Measurements from ENCODE around the gene PRPS1.
"Not testable (repeated sequence)": the region's sequence is repeated elsewhere in the genome, so short reads cannot be mapped to it uniquely, and the experiment has no call there.

Gene PRPS1

DNA sequence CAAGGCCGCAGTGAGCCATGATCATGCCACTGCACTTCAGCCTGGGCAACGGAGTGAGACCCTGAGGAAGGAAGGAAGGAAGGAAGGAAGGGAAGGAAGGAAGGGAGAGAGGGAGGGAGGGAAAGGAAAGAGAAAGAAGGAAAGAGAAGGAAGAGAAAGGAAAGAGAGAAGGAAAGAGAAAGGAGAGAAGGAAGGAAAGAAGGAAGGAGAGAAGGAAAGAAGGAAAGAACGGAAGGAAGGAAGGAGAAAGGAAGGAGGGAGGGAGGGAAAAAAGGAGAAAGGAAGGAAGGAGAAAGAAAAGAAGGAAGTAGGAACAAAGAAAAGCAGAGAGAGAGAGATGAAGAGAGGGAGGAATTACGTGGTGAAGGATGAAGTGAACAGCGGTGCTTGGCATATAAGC lies 30.4 kb downstream of the PRPS1 start:
- H3K27ac ChIP-seq (ENCODE audit: low read depth, low read length) = no peak overlapping the region
- no peak overlapping the region for H3K9ac ChIP-seq (ENCODE audit: low read length in 5 of 5)
- H3K4me1 ChIP-seq (ENCODE audit: control insufficient read depth in 5 of 5, insufficient read depth in 5 of 5, low read length in 5 of 5) = peaks cover 0 to 20% (median 12%) of the 10 kb centered on the region in 5 donors
- no peak overlapping the region for H3K4me3 ChIP-seq (ENCODE audit: low read depth in 1 of 5, low read length in 5 of 5)
- H3K36me3 ChIP-seq (ENCODE audit: control insufficient read depth in 5 of 5, insufficient read depth in 5 of 5, low read length in 5 of 5) = no peaks in the 10 kb centered on the region
- no peaks in the 10 kb centered on the region for H3K9me3 ChIP-seq (ENCODE audit: control insufficient read depth in 5 of 5, low read length in 5 of 5)
- H3K27me3 ChIP-seq (ENCODE audit: control insufficient read depth in 5 of 5, insufficient read depth in 4 of 5, low read length in 5 of 5) = peaks cover 0 to 14% (median 5%) of the 10 kb centered on the region in 5 donors

DNA sequence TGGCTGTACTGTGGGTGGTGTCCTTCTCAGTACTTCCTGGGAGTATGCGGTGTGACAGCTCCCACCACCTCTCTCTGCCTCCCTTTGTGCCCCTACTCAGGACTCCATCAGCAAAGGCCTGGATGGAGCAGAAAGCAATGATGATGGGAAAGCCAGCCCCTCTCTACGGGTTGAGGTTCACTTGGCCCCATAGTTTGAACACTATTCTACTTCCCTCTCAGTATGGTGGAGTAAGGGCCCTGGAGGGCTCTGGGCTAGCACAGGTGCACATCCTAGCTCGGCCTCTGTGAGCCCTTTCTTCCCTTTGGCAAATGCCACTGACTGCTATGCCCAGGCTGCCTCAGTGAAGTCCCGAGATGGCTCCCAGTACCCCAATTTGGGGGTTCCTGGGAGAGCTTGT lies 31.0 kb downstream of the PRPS1 start:
- H3K4me3 ChIP-seq (ENCODE audit: low read depth in 1 of 5, low read length in 5 of 5) = no peak overlapping the region
- peaks cover 0 to 14% (median 5%) of the 10 kb centered on the region in 5 donors for H3K27me3 ChIP-seq (ENCODE audit: control insufficient read depth in 5 of 5, insufficient read depth in 4 of 5, low read length in 5 of 5)
- H3K27ac ChIP-seq (ENCODE audit: low read depth, low read length) = no peak overlapping the region
- no peaks in the 10 kb centered on the region for H3K36me3 ChIP-seq (ENCODE audit: control insufficient read depth in 5 of 5, insufficient read depth in 5 of 5, low read length in 5 of 5)
- H3K4me1 ChIP-seq (ENCODE audit: control insufficient read depth in 5 of 5, insufficient read depth in 5 of 5, low read length in 5 of 5) = peaks cover 0 to 20% (median 11%) of the 10 kb centered on the region in 5 donors
- no peak overlapping the region for H3K9ac ChIP-seq (ENCODE audit: low read length in 5 of 5)
- no peaks in the 10 kb centered on the region for H3K9me3 ChIP-seq (ENCODE audit: control insufficient read depth in 5 of 5, low read length in 5 of 5)

DNA sequence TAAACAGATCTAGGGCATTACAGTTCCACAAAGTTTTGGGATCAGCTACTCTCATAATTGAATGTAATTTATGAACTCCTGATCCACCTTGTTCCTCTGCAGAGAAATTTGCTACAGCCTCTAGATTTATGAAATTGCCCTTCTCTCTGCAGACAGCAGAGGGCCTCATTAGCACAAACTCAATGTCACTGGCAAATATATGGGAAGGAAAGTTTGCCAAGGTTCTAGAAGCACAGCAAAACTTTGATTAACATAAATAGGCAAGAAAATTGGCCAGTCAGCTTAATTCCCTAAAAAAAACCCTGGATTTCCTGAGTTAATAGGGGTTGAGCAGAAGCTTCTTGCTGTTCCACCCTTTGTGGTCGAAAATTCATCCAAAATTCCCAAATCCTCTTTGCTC lies 31.5 kb downstream of the PRPS1 start:
- H3K27ac ChIP-seq (ENCODE audit: low read depth, low read length) = no peak overlapping the region
- no peak overlapping the region for H3K9ac ChIP-seq (ENCODE audit: low read length in 5 of 5)
- no peaks in the 10 kb centered on the region for H3K36me3 ChIP-seq (ENCODE audit: control insufficient read depth in 5 of 5, insufficient read depth in 5 of 5, low read length in 5 of 5)
- peaks cover 0 to 17% (median 7%) of the 10 kb centered on the region in 5 donors for H3K4me1 ChIP-seq (ENCODE audit: control insufficient read depth in 5 of 5, insufficient read depth in 5 of 5, low read length in 5 of 5)
- H3K9me3 ChIP-seq (ENCODE audit: control insufficient read depth in 5 of 5, low read length in 5 of 5) = no peaks in the 10 kb centered on the region
- H3K27me3 ChIP-seq (ENCODE audit: control insufficient read depth in 5 of 5, insufficient read depth in 4 of 5, low read length in 5 of 5) = peaks cover 0 to 11% (median 5%) of the 10 kb centered on the region in 5 donors
- no peak overlapping the region for H3K4me3 ChIP-seq (ENCODE audit: low read depth in 1 of 5, low read length in 5 of 5)

DNA sequence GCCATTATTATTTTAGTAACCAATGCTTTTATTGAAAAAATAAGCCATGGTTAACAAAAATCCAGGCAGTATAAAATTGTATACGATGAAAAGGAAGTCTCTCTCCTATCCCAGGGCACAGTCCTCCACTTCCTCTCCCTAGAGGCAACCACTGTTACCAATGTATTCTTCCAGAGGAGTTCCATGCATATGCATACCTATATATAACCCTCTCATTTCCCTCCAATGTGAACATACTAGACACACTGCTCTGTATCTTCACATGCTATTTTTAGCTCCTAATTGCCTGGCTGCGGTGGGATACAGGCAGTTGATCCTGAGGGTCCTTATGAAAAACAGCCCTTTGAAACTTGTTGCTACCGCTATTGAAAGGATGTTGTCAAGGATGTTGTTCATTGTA lies 33.8 kb downstream of the PRPS1 start:
- no peaks in the 10 kb centered on the region for H3K36me3 ChIP-seq (ENCODE audit: control insufficient read depth in 5 of 5, insufficient read depth in 5 of 5, low read length in 5 of 5)
- no peak overlapping the region for H3K9ac ChIP-seq (ENCODE audit: low read length in 5 of 5)
- no peak overlapping the region for H3K27ac ChIP-seq (ENCODE audit: low read depth, low read length)
- H3K27me3 ChIP-seq (ENCODE audit: control insufficient read depth in 5 of 5, insufficient read depth in 4 of 5, low read length in 5 of 5) = peaks cover 0 to 7% (median 4%) of the 10 kb centered on the region in 5 donors
- no peak overlapping the region for H3K4me3 ChIP-seq (ENCODE audit: low read depth in 1 of 5, low read length in 5 of 5)
- H3K4me1 ChIP-seq (ENCODE audit: control insufficient read depth in 5 of 5, insufficient read depth in 5 of 5, low read length in 5 of 5) = peaks cover 0 to 9% (median 0%) of the 10 kb centered on the region in 5 donors
- H3K9me3 ChIP-seq (ENCODE audit: control insufficient read depth in 5 of 5, low read length in 5 of 5) = no peaks in the 10 kb centered on the region

DNA sequence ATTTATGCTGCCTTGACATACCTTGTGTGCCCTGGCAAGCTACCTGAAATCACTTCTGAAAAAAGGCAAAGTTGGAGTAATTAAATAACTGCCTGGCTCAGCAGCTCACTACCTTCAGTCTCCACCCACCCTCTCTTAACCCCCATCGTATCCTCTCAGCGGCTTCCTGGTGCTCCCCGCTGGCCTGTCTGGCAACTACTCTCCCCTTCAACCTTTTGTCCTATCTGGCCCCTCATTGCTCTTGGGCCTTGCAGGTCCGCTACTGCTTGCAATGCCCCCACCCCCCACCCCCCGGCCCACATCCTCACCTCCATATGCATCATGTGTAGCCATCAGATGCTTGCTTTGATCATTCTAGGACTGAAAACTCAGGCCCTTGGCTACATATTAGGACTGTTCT lies 34.5 kb downstream of the PRPS1 start:
- Histone ChIP-seq H3K27me3 (ENCODE audit: control insufficient read depth in 5 of 5, insufficient read depth in 4 of 5, low read length in 5 of 5) (peaks cover 0 to 9% (median 4%) of the 10 kb centered on the region in 5 donors), H3K4me1 (ENCODE audit: control insufficient read depth in 5 of 5, insufficient read depth in 5 of 5, low read length in 5 of 5) (peaks cover 0 to 9% (median 0%) of the 10 kb centered on the region in 5 donors), H3K9ac (ENCODE audit: low read length in 5 of 5) (no peak overlapping the region), H3K4me3 (ENCODE audit: low read depth in 1 of 5, low read length in 5 of 5) (no peak overlapping the region), H3K27ac (ENCODE audit: low read depth, low read length) (no peak overlapping the region), H3K9me3 (ENCODE audit: control insufficient read depth in 5 of 5, low read length in 5 of 5) (no peaks in the 10 kb centered on the region), H3K36me3 (ENCODE audit: control insufficient read depth in 5 of 5, insufficient read depth in 5 of 5, low read length in 5 of 5) (no peaks in the 10 kb centered on the region)

DNA sequence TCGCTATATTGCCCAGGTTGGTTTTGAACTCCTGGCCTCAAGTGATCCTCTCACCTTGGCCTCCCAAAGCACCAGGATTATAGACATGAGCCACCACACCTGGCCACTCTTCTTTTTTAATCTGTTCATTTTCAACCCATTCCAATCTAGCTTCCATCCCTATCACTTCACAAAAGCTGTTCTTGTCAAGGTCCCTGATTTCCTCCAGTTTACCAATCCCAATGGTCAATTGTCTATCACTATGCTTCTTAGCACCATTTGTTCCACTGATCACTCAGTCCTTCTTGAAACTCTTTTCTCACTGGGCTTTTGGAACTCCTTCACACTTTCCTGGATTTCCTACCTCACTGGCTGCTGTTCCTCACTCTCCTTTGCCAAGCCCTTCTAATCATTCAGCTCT lies 38.6 kb downstream of the PRPS1 start:
- no peak overlapping the region for H3K9ac ChIP-seq (ENCODE audit: low read length in 5 of 5)
- H3K4me3 ChIP-seq (ENCODE audit: low read depth in 1 of 5, low read length in 5 of 5) = no peak overlapping the region
- peaks cover 0 to 7% (median 0%) of the 10 kb centered on the region in 5 donors for H3K4me1 ChIP-seq (ENCODE audit: control insufficient read depth in 5 of 5, insufficient read depth in 5 of 5, low read length in 5 of 5)
- H3K9me3 ChIP-seq (ENCODE audit: control insufficient read depth in 5 of 5, low read length in 5 of 5) = no peaks in the 10 kb centered on the region
- H3K36me3 ChIP-seq (ENCODE audit: control insufficient read depth in 5 of 5, insufficient read depth in 5 of 5, low read length in 5 of 5) = no peaks in the 10 kb centered on the region
- peaks cover 0 to 11% (median 0%) of the 10 kb centered on the region in 5 donors for H3K27me3 ChIP-seq (ENCODE audit: control insufficient read depth in 5 of 5, insufficient read depth in 4 of 5, low read length in 5 of 5)
- no peak overlapping the region for H3K27ac ChIP-seq (ENCODE audit: low read depth, low read length)

DNA sequence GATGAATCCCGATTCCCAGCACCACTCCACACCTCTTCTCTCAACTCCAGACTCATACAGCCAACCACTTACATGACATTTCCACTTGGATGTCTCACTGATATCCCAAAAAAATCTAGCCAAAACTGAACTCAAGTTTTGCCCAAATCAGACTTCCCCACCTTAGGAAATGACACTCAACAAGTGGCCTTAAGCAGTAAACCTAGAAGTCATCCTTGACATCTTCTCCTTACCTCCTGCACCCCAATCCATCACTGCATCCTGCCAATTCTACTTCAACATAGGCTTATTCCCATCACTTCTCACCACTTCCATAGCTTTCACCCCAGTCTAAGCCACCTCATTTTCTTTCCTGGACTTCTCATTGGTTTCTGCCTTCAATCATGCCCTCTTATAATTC lies 39.1 kb downstream of the PRPS1 start:
- H3K36me3 ChIP-seq (ENCODE audit: control insufficient read depth in 5 of 5, insufficient read depth in 5 of 5, low read length in 5 of 5) = no peaks in the 10 kb centered on the region
- no peak overlapping the region for H3K9ac ChIP-seq (ENCODE audit: low read length in 5 of 5)
- H3K27ac ChIP-seq (ENCODE audit: low read depth, low read length) = no peak overlapping the region
- peaks cover 0 to 4% (median 0%) of the 10 kb centered on the region in 5 donors for H3K4me1 ChIP-seq (ENCODE audit: control insufficient read depth in 5 of 5, insufficient read depth in 5 of 5, low read length in 5 of 5)
- no peak overlapping the region for H3K4me3 ChIP-seq (ENCODE audit: low read depth in 1 of 5, low read length in 5 of 5)
- peaks cover 0 to 11% (median 0%) of the 10 kb centered on the region in 5 donors for H3K27me3 ChIP-seq (ENCODE audit: control insufficient read depth in 5 of 5, insufficient read depth in 4 of 5, low read length in 5 of 5)
- no peaks in the 10 kb centered on the region for H3K9me3 ChIP-seq (ENCODE audit: control insufficient read depth in 5 of 5, low read length in 5 of 5)

DNA sequence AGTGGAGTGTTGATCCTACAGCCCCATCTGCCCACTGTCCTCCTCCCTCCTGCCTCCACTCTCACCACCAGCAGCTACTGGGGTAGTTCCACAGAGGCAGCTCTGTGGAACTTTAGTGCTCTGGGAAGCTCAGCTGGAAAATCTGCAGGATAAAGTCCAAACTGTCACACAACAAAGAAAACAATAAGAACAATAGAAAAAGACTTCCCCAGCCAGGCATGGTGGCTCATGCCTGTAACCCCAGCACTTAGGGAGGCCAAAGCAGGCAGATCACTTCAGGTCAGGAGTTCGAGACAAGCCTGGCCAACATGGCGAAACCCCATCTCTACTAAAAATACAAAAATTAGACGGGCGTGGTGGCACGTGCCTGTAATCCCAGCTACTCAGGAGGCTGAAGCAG lies 40.4 kb downstream of the PRPS1 start:
- peaks cover 0 to 10% (median 10%) of the 10 kb centered on the region in 5 donors for H3K4me1 ChIP-seq (ENCODE audit: control insufficient read depth in 5 of 5, insufficient read depth in 5 of 5, low read length in 5 of 5)
- H3K36me3 ChIP-seq (ENCODE audit: control insufficient read depth in 5 of 5, insufficient read depth in 5 of 5, low read length in 5 of 5); H3K9ac ChIP-seq (ENCODE audit: low read length in 5 of 5); H3K9me3 ChIP-seq (ENCODE audit: control insufficient read depth in 5 of 5, low read length in 5 of 5); H3K4me3 ChIP-seq (ENCODE audit: low read depth in 1 of 5, low read length in 5 of 5); H3K27ac ChIP-seq (ENCODE audit: low read depth, low read length): not testable (repeated sequence)
- peaks cover 0 to 11% (median 0%) of the 10 kb centered on the region in 5 donors for H3K27me3 ChIP-seq (ENCODE audit: control insufficient read depth in 5 of 5, insufficient read depth in 4 of 5, low read length in 5 of 5)

DNA sequence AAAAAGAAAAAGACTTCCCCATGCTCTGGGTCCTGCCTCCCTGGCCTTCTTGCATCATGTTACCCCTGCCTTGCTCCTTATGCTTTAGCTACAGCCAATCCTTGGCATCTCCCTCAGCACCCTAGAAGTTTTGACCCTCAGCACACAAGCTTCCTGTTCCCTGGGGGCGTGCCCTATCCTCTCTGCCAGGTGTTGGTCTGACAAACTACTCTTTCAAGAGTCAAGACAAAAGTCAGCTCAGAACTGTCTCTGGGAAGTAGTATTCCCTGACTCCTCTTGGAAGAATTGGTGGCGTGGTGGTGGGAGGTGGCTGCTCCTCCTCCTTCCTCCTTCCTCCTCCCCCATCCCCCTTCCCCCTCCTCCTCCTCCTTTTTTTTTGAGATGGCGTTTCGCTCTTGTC lies 41.0 kb downstream of the PRPS1 start:
- no peak overlapping the region for H3K9ac ChIP-seq (ENCODE audit: low read length in 5 of 5)
- H3K27ac ChIP-seq (ENCODE audit: low read depth, low read length) = no peak overlapping the region
- peaks cover 0 to 16% (median 15%) of the 10 kb centered on the region in 5 donors for H3K4me1 ChIP-seq (ENCODE audit: control insufficient read depth in 5 of 5, insufficient read depth in 5 of 5, low read length in 5 of 5)
- H3K9me3 ChIP-seq (ENCODE audit: control insufficient read depth in 5 of 5, low read length in 5 of 5) = no peaks in the 10 kb centered on the region
- no peaks in the 10 kb centered on the region for H3K36me3 ChIP-seq (ENCODE audit: control insufficient read depth in 5 of 5, insufficient read depth in 5 of 5, low read length in 5 of 5)
- H3K4me3 ChIP-seq (ENCODE audit: low read depth in 1 of 5, low read length in 5 of 5) = no peak overlapping the region
- peaks cover 0 to 11% (median 2%) of the 10 kb centered on the region in 5 donors for H3K27me3 ChIP-seq (ENCODE audit: control insufficient read depth in 5 of 5, insufficient read depth in 4 of 5, low read length in 5 of 5)

DNA sequence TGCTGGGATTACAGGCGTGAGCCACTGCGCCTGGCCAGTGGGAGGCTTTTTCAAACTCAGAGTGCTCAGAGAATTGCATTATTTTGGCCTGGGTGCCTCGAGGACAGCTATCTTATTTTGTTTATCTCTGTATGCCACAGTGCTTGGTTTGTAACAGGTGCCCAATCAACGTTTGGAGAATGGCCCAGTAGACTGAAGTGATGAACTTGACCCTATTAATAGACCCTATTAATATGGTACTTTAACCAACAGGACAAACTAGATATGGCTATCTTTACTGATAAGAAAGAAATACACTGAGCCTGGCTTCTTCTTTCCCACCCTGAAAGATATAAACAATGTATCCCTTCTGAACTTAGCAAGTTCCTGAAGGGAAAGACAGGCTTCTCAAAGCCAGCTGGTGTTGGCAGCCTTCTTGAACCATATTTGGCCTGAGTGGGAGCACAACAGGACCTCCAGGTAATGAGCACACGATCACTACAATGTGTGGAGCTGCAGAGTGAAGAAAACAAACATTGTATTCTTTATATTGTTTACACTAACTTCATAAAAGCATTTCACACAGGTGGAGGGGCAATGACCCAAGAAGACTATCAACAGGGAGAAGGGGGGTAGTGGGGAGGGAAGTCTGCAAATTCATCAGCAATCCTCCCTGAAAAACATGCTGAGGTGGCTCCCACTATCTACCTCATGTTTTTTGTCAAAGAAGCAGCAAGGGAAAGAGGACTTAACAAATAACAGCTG lies 41.7 kb downstream of the PRPS1 start:
- Histone ChIP-seq H3K27ac (ENCODE audit: low read depth, low read length) (no peak overlapping the region), H3K9ac (ENCODE audit: low read length in 5 of 5) (no peak overlapping the region)

More for the DNA sequence above, 41.7 kb downstream of the PRPS1 start:
- Histone ChIP-seq H3K4me1 (ENCODE audit: control insufficient read depth in 5 of 5, insufficient read depth in 5 of 5, low read length in 5 of 5) (peaks cover 2 to 24% (median 22%) of the 10 kb centered on the region in 5 donors), H3K9me3 (ENCODE audit: control insufficient read depth in 5 of 5, low read length in 5 of 5) (no peaks in the 10 kb centered on the region), H3K36me3 (ENCODE audit: control insufficient read depth in 5 of 5, insufficient read depth in 5 of 5, low read length in 5 of 5) (no peaks in the 10 kb centered on the region), H3K27me3 (ENCODE audit: control insufficient read depth in 5 of 5, insufficient read depth in 4 of 5, low read length in 5 of 5) (peaks cover 0 to 11% (median 5%) of the 10 kb centered on the region in 5 donors), H3K4me3 (ENCODE audit: low read depth in 1 of 5, low read length in 5 of 5) (no peak overlapping the region)
